Karpas-422 (cell line): ENCODE data around the gene GLS. TPM values are rescaled to one million over a fixed set of nuclear protein-coding genes. Genes with fewer than 3 reads are reported as not detected.

Source experiments
- DNase-seq: peaks from one replicate; pipeline ENCODE4 v3.0.0-alpha.2; 2015
- H2AFZ ChIP-seq: fragments of 200-600 bp; sonication (generic); 2 replicates; pipeline ENCODE4 v1.6.1; 2014; ENCODE audit warnings: antibody characterized with exemption, low read length, mixed read lengths
- H3K27ac ChIP-seq: fragments of 200-600 bp; sonication (generic); 2 replicates; pipeline ENCODE4 v1.5.1; 2014; ENCODE audit warnings: mild to moderate bottlenecking, low read length, moderate library complexity
- H3K27me3 ChIP-seq: fragments of 200-600 bp; sonication (generic); 2 replicates; pipeline ENCODE4 v1.6.1; 2014; ENCODE audit warnings: low read length, mixed read lengths
- H3K36me3 ChIP-seq: fragments of 200-600 bp; sonication (generic); 2 replicates; pipeline ENCODE4 v1.6.1; 2014; ENCODE audit warnings: low read length, mixed read lengths; ENCODE audit not compliant: insufficient read depth
- H3K4me1 ChIP-seq: fragments of 200-600 bp; sonication (generic); 2 replicates; pipeline ENCODE4 v1.6.1; 2014; ENCODE audit warnings: mild to moderate bottlenecking, low read length, mixed read lengths
- H3K4me2 ChIP-seq: fragments of 200-600 bp; sonication (generic); 2 replicates; pipeline ENCODE4 v1.6.1; 2014; ENCODE audit warnings: low read length, low read depth, mild to moderate bottlenecking; ENCODE audit not compliant: poor library complexity, severe bottlenecking
- H3K4me3 ChIP-seq: fragments of 200-600 bp; sonication (generic); 2 replicates; pipeline ENCODE4 v1.5.1; 2014; ENCODE audit warnings: mild to moderate bottlenecking, antibody characterized with exemption, low read length, mixed read lengths
- H3K79me2 ChIP-seq: fragments of 200-600 bp; sonication (generic); 2 replicates; pipeline ENCODE4 v1.6.1; 2014; ENCODE audit warnings: mild to moderate bottlenecking, low read length, mixed read lengths
- H3K9ac ChIP-seq: fragments of 200-600 bp; sonication (generic); 2 replicates; pipeline ENCODE4 v1.6.0; 2014; ENCODE audit warnings: low read length
- H3K9me2 ChIP-seq: fragments of 200-600 bp; sonication (generic), shearing (Covaris generic); replicated peaks from 2 replicates; pipeline ENCODE4 v1.6.0; 2014; ENCODE audit warnings: mild to moderate bottlenecking, low read length, moderate library complexity; ENCODE audit not compliant: insufficient read depth
- H3K9me3 ChIP-seq: fragments of 300-700, 200-600 bp; sonication (generic); 2 replicates; pipeline ENCODE4 v1.6.1; 2014; ENCODE audit warnings: low read length, mixed read lengths
- H4K20me1 ChIP-seq: fragments of 200-600 bp; sonication (generic); 2 replicates; pipeline ENCODE4 v1.6.1; 2014; ENCODE audit warnings: mild to moderate bottlenecking, antibody characterized with exemption, low read length, low read depth; ENCODE audit not compliant: insufficient read depth
- total RNA-seq: library from RNA; depleted of rRNA; stranded (reverse); fragments of >200 nt; shearing (Covaris generic); gene quantifications from 2 replicates; pipeline ENCODE4 v1.2.3, GENCODE V29; 2014; ENCODE audit warnings: low replicate concordance

Gene GLS
- total RNA-seq, 1 experiment from 2014 or later, result 283 TPM

- no peaks in the 10 kb centered on the region for H4K20me1 ChIP-seq
- H3K36me3 ChIP-seq, result peaks cover 41% of the 10 kb centered on the region
Measured at GRCh38 chr2:190963088-190963487, 82.5 kb downstream of the GLS start.

GRCh38 chr2:190964170-190964795 is 83.7 kb downstream of the GLS start:
- Histone ChIP-seq H3K9ac (no peak overlapping the region), H3K27me3 (no peaks in the 10 kb centered on the region), H3K4me3 (no peak overlapping the region), H3K4me2 (no peak overlapping the region), H3K9me2 (no peaks in the 10 kb centered on the region), H3K4me1 (no peaks in the 10 kb centered on the region), H3K9me3 (no peaks in the 10 kb centered on the region), H3K27ac (no peak overlapping the region), H3K79me2 (0 out of 2 replicates have a peak, but pooled peaks cover 2% of the 10 kb centered on the region), H2AFZ (no peak overlapping the region), H3K36me3 (peaks cover 46% of the 10 kb centered on the region), H4K20me1 (no peaks in the 10 kb centered on the region)
- DNase-seq, result no peak

More at GRCh38 chr2:190963088-190963487, 82.5 kb downstream of the GLS start:
- Histone ChIP-seq H3K9me2 (no peaks in the 10 kb centered on the region), H3K9ac (no peak overlapping the region), H3K4me1 (no peaks in the 10 kb centered on the region), H3K9me3 (no peaks in the 10 kb centered on the region), H3K79me2 (0 out of 2 replicates have a peak, but pooled peaks cover 2% of the 10 kb centered on the region), H3K4me3 (no peak overlapping the region), H3K27me3 (no peaks in the 10 kb centered on the region), H2AFZ (no peak overlapping the region), H3K4me2 (no peak overlapping the region), H3K27ac (no peak overlapping the region)
- no peak for DNase-seq

GRCh38 chr2:190965580-190966222 is 85.1 kb downstream of the GLS start:
- no peak for DNase-seq
- Histone ChIP-seq H3K4me3 (no peak overlapping the region), H3K79me2 (0 out of 2 replicates have a peak, but pooled peaks cover 2% of the 10 kb centered on the region), H3K9me2 (no peaks in the 10 kb centered on the region), H3K27me3 (no peaks in the 10 kb centered on the region), H3K9ac (no peak overlapping the region), H3K4me2 (no peak overlapping the region), H4K20me1 (no peaks in the 10 kb centered on the region), H3K27ac (no peak overlapping the region), H3K4me1 (no peaks in the 10 kb centered on the region), H2AFZ (no peak overlapping the region), H3K9me3 (no peaks in the 10 kb centered on the region), H3K36me3 (peaks cover 53% of the 10 kb centered on the region)

DNA sequence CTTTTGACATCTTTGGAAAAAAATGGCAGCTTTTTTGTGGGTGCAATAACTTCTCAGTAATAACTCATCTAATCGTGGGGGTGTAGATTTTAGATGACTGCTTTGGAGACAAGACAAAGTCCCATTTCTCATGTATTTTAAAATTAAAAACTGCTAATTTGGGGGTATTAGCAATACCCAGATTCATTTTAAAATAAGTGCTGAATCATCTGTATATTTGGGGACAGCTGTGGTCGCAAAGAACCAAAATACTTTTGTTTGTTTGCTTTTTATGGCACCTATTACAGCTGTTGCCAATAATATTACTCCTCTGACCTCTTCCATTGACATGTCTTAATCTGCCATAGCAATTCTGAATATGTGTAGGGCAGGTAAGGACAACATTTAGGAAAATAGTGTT is 87.9 kb downstream of the GLS start:
- no peak overlapping the region for H3K27ac ChIP-seq
- H4K20me1 ChIP-seq, result no peaks in the 10 kb centered on the region

GRCh38 chr2:190970160-190970559 is 89.5 kb downstream of the GLS start:
- H2AFZ ChIP-seq, result no peak overlapping the region
- H3K4me3 ChIP-seq, result no peak overlapping the region
- no peaks in the 10 kb centered on the region for H3K79me2 ChIP-seq
- H3K36me3 ChIP-seq, result peaks cover 53% of the 10 kb centered on the region
- H3K9ac ChIP-seq, result no peak overlapping the region
- H3K27me3 ChIP-seq, result no peaks in the 10 kb centered on the region
- no peaks in the 10 kb centered on the region for H3K9me3 ChIP-seq
- H3K27ac ChIP-seq, result no peak overlapping the region
- H4K20me1 ChIP-seq, result no peaks in the 10 kb centered on the region
- DNase-seq, result no peak
- H3K4me1 ChIP-seq, result no peaks in the 10 kb centered on the region
- H3K9me2 ChIP-seq, result no peaks in the 10 kb centered on the region
- no peak overlapping the region for H3K4me2 ChIP-seq

More for the DNA sequence above, 87.9 kb downstream of the GLS start:
- Histone ChIP-seq H3K79me2 (no peaks in the 10 kb centered on the region), H3K9ac (no peak overlapping the region), H3K9me2 (no peaks in the 10 kb centered on the region), H3K36me3 (peaks cover 37% of the 10 kb centered on the region), H2AFZ (no peak overlapping the region), H3K4me3 (no peak overlapping the region), H3K9me3 (no peaks in the 10 kb centered on the region), H3K27me3 (no peaks in the 10 kb centered on the region), H3K4me1 (no peaks in the 10 kb centered on the region), H3K4me2 (no peak overlapping the region)
- no peak for DNase-seq

DNA sequence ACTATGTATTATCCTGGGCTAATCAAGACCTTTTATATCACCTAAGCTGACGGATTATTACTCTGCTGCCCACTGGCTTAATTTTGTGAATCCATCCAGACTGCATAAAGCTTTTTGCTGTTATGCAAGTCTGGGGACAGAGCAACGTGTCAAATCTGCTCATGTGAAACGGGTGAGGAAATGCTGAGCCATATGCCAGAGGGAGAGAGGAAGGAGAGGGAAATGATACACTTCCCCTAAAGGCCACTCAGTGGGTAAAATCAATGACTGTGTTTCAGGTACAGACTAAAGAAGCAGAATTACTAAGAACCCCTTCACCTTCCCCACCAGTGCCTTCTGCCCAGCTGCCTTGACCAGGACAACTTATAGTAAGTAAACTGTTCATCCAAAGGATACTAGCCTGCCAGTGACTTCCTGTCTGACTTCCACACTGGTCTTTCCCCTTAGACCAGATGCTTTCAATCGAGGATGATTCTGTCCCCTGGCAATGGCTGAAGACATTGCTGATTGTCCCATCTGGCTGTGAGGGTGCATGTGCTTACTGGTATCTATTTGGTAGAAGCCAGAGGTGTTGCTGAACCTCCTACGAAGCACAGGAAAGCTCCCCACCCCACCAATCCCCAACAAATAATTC is 90.4 kb downstream of the GLS start:
- Histone ChIP-seq H3K27me3 (no peaks in the 10 kb centered on the region), H4K20me1 (no peaks in the 10 kb centered on the region), H3K9me3 (no peaks in the 10 kb centered on the region), H3K4me3 (no peak overlapping the region), H3K27ac (no peak overlapping the region), H3K79me2 (no peaks in the 10 kb centered on the region), H3K9me2 (no peaks in the 10 kb centered on the region), H3K9ac (no peak overlapping the region), H3K4me2 (no peak overlapping the region), H3K4me1 (no peaks in the 10 kb centered on the region), H2AFZ (no peak overlapping the region), H3K36me3 (peaks cover 56% of the 10 kb centered on the region)
- no peak for DNase-seq

DNA sequence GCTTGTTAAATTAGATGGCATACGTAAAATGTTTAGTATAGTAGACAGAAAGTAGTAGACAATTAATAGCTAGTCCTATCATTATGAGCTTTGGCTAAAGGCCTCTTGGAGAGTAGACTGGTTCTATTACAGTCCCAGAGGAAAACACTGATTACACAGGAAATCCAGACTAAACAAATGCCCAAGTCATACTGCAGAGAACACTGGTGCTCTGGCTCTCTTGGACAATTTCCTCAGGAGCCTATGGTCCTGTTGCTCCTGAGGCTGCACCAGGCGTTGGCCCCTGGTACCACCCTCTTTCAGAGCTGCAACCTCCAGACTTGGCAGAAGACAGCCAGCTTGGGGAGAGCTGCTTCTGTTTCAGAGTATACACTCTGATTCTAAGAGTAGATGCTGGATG is 91.6 kb downstream of the GLS start:
- no peaks in the 10 kb centered on the region for H3K4me1 ChIP-seq
- H3K36me3 ChIP-seq, result peaks cover 55% of the 10 kb centered on the region
- no peaks in the 10 kb centered on the region for H3K27me3 ChIP-seq
- H2AFZ ChIP-seq, result no peak overlapping the region
- H3K79me2 ChIP-seq, result no peaks in the 10 kb centered on the region
- H3K4me3 ChIP-seq, result no peak overlapping the region
- no peaks in the 10 kb centered on the region for H3K9me3 ChIP-seq
- no peak for DNase-seq
- no peaks in the 10 kb centered on the region for H4K20me1 ChIP-seq
- H3K27ac ChIP-seq, result no peak overlapping the region
- H3K4me2 ChIP-seq, result no peak overlapping the region
- H3K9me2 ChIP-seq, result no peaks in the 10 kb centered on the region
- H3K9ac ChIP-seq, result no peak overlapping the region

DNA sequence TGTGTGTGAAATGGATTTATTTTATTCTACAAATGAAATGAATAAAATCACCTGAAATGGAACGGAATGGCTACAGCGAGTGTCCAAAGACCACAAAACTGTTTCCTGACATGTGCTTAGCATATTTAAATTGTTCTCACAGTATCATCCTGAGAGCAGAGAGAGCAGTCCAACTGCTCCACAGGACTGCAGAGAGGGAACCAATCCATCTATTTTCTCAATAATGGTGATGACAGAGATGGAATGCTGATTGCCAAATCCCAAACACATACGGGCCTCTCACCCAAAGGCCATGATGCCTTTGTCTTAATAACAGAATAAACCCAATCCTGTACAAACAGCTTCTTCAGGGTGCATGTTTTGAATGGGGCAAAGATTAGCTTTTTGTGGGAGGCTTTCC is 92.2 kb downstream of the GLS start:
- H3K9me3 ChIP-seq, result no peaks in the 10 kb centered on the region
- no peaks in the 10 kb centered on the region for H3K79me2 ChIP-seq
- H2AFZ ChIP-seq, result no peak overlapping the region
- no peak for DNase-seq
- H4K20me1 ChIP-seq, result no peaks in the 10 kb centered on the region
- H3K36me3 ChIP-seq, result peaks cover 55% of the 10 kb centered on the region
- H3K9me2 ChIP-seq, result no peaks in the 10 kb centered on the region
- no peak overlapping the region for H3K9ac ChIP-seq
- H3K4me2 ChIP-seq, result no peak overlapping the region
- no peak overlapping the region for H3K27ac ChIP-seq
- H3K4me1 ChIP-seq, result no peaks in the 10 kb centered on the region
- no peaks in the 10 kb centered on the region for H3K27me3 ChIP-seq
- H3K4me3 ChIP-seq, result no peak overlapping the region
